ENCODE measurements around the gene SPTBN1.

SPTBN1 gene

GRCh38 chr2:54555318-54555837 is 99.3 kb downstream of the SPTBN1 start:
- DNase-seq (ENCODE audit: low spot score) = no peak

- DNase-seq (ENCODE audit: low spot score) = no peak
These were observed 100.5 kb downstream of the SPTBN1 start for GRCh38 chr2:54556621-54557121.

- DNase-seq (ENCODE audit: low spot score) = no peak
These were observed 101.1 kb downstream of the SPTBN1 start for GRCh38 chr2:54557211-54557600.

- DNase-seq (ENCODE audit: low spot score) = no peak
These were observed 101.6 kb downstream of the SPTBN1 start for GRCh38 chr2:54557601-54558187.

- no peak for DNase-seq (ENCODE audit: low spot score)
These were observed 102.3 kb downstream of the SPTBN1 start for GRCh38 chr2:54558188-54559005.

GRCh38 chr2:54559006-54559445 is 102.9 kb downstream of the SPTBN1 start:
- no peak for DNase-seq (ENCODE audit: low spot score)

- DNase-seq (ENCODE audit: low spot score) = no peak
These were observed 103.5 kb downstream of the SPTBN1 start for GRCh38 chr2:54559593-54560145.

- no peak for DNase-seq (ENCODE audit: low spot score)
These were observed 104.2 kb downstream of the SPTBN1 start for GRCh38 chr2:54560146-54560881.

- no peak for DNase-seq (ENCODE audit: low spot score)
These were observed 104.9 kb downstream of the SPTBN1 start for GRCh38 chr2:54561010-54561409.

GRCh38 chr2:54564439-54564838 is 108.3 kb downstream of the SPTBN1 start:
- no peak for DNase-seq (ENCODE audit: low spot score)

GRCh38 chr2:54565551-54565950 is 109.4 kb downstream of the SPTBN1 start:
- no peak for DNase-seq (ENCODE audit: low spot score)

- DNase-seq (ENCODE audit: low spot score) = no peak
These were observed 110.8 kb downstream of the SPTBN1 start for GRCh38 chr2:54566896-54567295.

- DNase-seq (ENCODE audit: low spot score) = no peak
These were observed 112.8 kb downstream of the SPTBN1 start for GRCh38 chr2:54568876-54569321.

- DNase-seq (ENCODE audit: low spot score) = no peak
These were observed 113.7 kb downstream of the SPTBN1 start for GRCh38 chr2:54569745-54570301.

GRCh38 chr2:54570321-54570855 is 114.3 kb downstream of the SPTBN1 start:
- DNase-seq (ENCODE audit: low spot score) = no peak

GRCh38 chr2:54570925-54571694 is 115.0 kb downstream of the SPTBN1 start:
- DNase-seq (ENCODE audit: low spot score) = no peak

- DNase-seq (ENCODE audit: low spot score) = no peak
These were observed 116.1 kb downstream of the SPTBN1 start for GRCh38 chr2:54572262-54572635.

GRCh38 chr2:54572636-54573536 is 116.8 kb downstream of the SPTBN1 start:
- no peak for DNase-seq (ENCODE audit: low spot score)

GRCh38 chr2:54573537-54573919 is 117.4 kb downstream of the SPTBN1 start:
- DNase-seq (ENCODE audit: low spot score) = no peak
